ENCODE data around the gene PPP1R12B.
"Not testable (repeated sequence)": the region's sequence is repeated elsewhere in the genome, so short reads cannot be mapped to it uniquely, and the experiment has no call there.

Gene PPP1R12B

DNA sequence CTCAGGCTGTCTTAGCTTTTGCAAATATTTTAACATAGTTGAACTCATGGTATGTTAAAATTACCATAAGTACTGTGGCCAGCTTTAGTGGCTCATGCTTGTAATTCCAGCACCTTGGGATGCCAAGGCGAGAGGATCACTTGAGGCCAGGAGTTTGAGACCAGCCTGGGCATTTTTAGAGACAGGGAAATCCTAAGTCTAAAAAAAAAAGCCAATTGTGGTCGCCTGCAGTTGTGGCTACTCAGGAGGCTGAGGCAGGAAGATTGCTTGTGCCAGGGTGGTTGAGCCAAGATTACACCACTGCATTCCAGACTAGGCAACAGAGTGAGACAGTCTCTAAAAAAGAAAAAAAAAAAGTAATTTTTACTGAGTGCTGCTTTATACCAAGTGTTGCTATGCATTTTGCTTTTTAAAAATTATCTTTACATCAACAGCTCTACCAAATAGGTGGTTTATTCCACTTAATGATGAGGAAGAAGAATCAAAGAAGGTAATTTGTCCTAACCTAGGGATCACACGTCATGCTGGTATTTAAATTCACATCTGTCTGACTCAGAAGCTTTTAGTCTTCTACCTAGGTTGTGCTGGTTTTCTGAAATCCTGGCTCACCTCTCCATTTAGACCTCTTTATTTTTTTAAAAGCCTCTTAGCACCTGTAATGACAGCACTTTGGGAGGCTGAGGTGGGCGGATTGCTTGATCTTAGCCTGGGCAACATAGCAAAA lies 16.8 kb downstream of the PPP1R12B start:
- no peak for DNase-seq (ENCODE audit: low read depth, low spot score)
- ChIA-PET CTCF (interaction anchor here (0.9 to 1.7 kb wide), 3 partner anchors 16 to 99 kb away, joined by 3 to 5 read pairs (median 4); no protein-coding TSS in a partner anchor), POLR2A (interaction anchor here (0.7 kb wide), 1 partner anchor 23 kb away, joined by 5 read pairs; no protein-coding TSS in a partner anchor)
- TF ChIP-seq, protein P1, sequence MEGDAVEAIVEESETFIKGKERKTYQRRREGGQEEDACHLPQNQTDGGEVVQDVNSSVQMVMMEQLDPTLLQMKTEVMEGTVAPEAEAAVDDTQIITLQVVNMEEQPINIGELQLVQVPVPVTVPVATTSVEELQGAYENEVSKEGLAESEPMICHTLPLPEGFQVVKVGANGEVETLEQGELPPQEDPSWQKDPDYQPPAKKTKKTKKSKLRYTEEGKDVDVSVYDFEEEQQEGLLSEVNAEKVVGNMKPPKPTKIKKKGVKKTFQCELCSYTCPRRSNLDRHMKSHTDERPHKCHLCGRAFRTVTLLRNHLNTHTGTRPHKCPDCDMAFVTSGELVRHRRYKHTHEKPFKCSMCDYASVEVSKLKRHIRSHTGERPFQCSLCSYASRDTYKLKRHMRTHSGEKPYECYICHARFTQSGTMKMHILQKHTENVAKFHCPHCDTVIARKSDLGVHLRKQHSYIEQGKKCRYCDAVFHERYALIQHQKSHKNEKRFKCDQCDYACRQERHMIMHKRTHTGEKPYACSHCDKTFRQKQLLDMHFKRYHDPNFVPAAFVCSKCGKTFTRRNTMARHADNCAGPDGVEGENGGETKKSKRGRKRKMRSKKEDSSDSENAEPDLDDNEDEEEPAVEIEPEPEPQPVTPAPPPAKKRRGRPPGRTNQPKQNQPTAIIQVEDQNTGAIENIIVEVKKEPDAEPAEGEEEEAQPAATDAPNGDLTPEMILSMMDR (IDR thresholded peaks at IDR 0.05; ENCODE audit: insufficient read depth, low read length, missing control alignments) = no peak
- no peak overlapping the region for H3K4me3 ChIP-seq (ENCODE audit: low read depth, low read length)

GRCh38 chr1:202367271-202367670 lies 18.8 kb downstream of the PPP1R12B start:
- H3K4me3 ChIP-seq (ENCODE audit: low read depth, low read length) = no peak overlapping the region
- CTCF ChIA-PET = no interaction called here
- DNase-seq (ENCODE audit: low read depth, low spot score) = no peak
- TF ChIP-seq, protein P1 (IDR thresholded peaks at IDR 0.05; ENCODE audit: insufficient read depth, low read length, missing control alignments) = no peak
- POLR2A ChIA-PET = interaction anchor here (0.8 kb wide), 1 partner anchor 19 kb away, joined by 3 read pairs; the partner anchor contains the start of gene PPP1R12B

DNA sequence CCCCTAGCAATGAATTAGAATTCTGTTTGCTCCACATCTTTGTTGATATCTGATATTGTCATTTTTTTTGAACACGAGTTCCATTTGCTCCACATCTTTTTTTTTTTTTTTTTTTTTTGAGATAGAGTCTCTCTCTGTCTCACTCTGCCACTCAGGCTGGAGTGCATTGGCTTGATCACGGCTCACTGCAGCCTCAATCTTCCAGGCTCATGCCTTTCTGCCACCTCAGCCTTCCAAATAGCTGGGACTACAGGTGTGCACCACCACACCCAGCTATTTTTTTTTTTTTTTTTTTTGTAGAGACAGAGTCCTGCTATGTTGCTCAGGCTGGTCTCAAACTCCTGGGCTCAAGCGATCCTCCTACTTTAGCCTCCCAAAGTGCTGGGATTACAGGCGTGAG lies 22.4 kb downstream of the PPP1R12B start:
- DNase-seq (ENCODE audit: low read depth, low spot score); H3K4me3 ChIP-seq (ENCODE audit: low read depth, low read length); POLR2A ChIA-PET: not testable (repeated sequence)
- CTCF ChIA-PET = interaction anchor here (0.6 kb wide), 1 partner anchor 54 kb away, joined by 3 read pairs; no protein-coding TSS in a partner anchor

DNA sequence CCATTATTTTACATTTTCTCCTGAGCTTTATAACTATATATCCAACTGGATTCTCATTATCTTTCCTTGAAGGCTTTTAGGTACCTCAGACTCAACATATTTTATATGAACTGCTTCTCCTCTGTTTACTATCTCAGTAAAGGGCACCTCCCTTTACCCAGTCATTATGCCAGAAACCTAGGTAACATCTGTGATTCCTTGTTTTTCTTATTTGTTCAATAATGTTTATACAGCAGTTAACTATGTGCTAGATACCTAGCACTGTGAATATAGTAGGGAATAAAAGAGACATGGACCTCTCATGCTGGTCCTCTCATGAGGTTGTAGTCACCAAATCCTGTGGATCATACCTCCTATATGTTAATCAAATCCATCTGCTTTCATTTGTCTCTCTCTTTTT lies 25.6 kb downstream of the PPP1R12B start:
- TF ChIP-seq, protein P1 (IDR thresholded peaks at IDR 0.05; ENCODE audit: insufficient read depth, low read length, missing control alignments) = no peak
- ChIA-PET POLR2A (no interaction called here), CTCF (no interaction called here)
- DNase-seq (ENCODE audit: low read depth, low spot score) = no peak
- no peak overlapping the region for H3K4me3 ChIP-seq (ENCODE audit: low read depth, low read length)

GRCh38 chr1:202375175-202375574 lies 26.7 kb downstream of the PPP1R12B start:
- POLR2A ChIA-PET; DNase-seq (ENCODE audit: low read depth, low spot score); CTCF ChIA-PET; H3K4me3 ChIP-seq (ENCODE audit: low read depth, low read length): not testable (repeated sequence)

DNA sequence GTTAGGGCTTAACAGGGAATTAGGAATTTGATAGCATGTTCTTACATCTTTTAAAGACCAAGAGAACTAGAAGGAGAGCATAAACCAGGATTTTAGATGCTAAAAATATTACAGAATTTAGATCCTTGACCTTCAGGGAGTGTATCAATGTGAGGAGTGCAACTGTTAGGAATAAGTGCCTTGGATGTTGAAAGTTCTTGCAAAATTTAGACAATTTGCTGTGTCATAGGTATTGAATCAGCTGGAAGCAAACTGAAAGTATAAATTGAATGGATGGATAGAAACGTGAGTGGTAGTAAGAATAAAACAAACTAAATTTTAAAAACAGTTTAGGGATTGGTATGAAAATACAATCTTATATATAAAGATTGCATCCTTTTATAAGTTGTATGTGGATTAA lies 27.7 kb downstream of the PPP1R12B start:
- ChIA-PET POLR2A (no interaction called here), CTCF (no interaction called here)
- no peak overlapping the region for H3K4me3 ChIP-seq (ENCODE audit: low read depth, low read length)
- TF ChIP-seq, protein P1 (IDR thresholded peaks at IDR 0.05; ENCODE audit: insufficient read depth, low read length, missing control alignments) = no peak
- DNase-seq (ENCODE audit: low read depth, low spot score) = no peak

- DNase-seq (ENCODE audit: low read depth, low spot score); CTCF ChIA-PET; POLR2A ChIA-PET; H3K4me3 ChIP-seq (ENCODE audit: low read depth, low read length): not testable (repeated sequence)
Observed at GRCh38 chr1:202379884-202380529, 31.5 kb downstream of the PPP1R12B start.

DNA sequence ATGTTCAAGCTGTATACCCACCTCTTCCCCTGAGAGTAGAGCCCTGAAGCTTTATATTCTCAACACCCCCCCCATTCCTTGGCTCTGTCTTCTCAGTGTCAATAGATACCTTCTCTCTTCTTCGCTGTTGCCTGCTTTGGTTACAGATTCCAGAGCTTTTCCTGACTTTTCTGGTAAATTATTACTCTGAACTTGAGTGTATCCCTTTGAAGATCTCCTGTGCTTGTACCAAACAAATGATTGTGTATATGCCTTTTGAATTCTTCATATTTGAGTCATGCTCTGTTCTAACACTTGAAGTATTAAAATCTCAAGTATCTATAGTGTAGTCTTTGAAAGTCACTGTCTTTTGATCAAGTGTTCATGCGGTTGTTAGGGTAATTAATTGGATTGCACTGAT lies 32.0 kb downstream of the PPP1R12B start:
- DNase-seq (ENCODE audit: low read depth, low spot score); H3K4me3 ChIP-seq (ENCODE audit: low read depth, low read length); CTCF ChIA-PET; POLR2A ChIA-PET: not testable (repeated sequence)

- DNase-seq (ENCODE audit: low read depth, low spot score); H3K4me3 ChIP-seq (ENCODE audit: low read depth, low read length); POLR2A ChIA-PET: not testable (repeated sequence)
- CTCF ChIA-PET = interaction anchor here (0.6 kb wide), 1 partner anchor 17 kb away, joined by 5 read pairs; no protein-coding TSS in a partner anchor
Observed at GRCh38 chr1:202381867-202382266, 33.4 kb downstream of the PPP1R12B start.

- DNase-seq (ENCODE audit: low read depth, low spot score); H3K4me3 ChIP-seq (ENCODE audit: low read depth, low read length); CTCF ChIA-PET; POLR2A ChIA-PET: not testable (repeated sequence)
Observed at GRCh38 chr1:202395831-202396230, 47.3 kb downstream of the PPP1R12B start.

Data from AG04449 (cell line).